NCI-H1694 treated with DMSO at 0.1 percent for 48 hours (cell line): ENCODE results near the gene FIS1.
"Not testable (repeated sequence)": the region's sequence is repeated elsewhere in the genome, so short reads cannot be mapped to it uniquely, and the experiment has no call there.

Source experiments
- DNase-seq: peaks from one replicate; lab custom pipeline; 2025; lab: John Stamatoyannopoulos, UW

Gene FIS1

DNA sequence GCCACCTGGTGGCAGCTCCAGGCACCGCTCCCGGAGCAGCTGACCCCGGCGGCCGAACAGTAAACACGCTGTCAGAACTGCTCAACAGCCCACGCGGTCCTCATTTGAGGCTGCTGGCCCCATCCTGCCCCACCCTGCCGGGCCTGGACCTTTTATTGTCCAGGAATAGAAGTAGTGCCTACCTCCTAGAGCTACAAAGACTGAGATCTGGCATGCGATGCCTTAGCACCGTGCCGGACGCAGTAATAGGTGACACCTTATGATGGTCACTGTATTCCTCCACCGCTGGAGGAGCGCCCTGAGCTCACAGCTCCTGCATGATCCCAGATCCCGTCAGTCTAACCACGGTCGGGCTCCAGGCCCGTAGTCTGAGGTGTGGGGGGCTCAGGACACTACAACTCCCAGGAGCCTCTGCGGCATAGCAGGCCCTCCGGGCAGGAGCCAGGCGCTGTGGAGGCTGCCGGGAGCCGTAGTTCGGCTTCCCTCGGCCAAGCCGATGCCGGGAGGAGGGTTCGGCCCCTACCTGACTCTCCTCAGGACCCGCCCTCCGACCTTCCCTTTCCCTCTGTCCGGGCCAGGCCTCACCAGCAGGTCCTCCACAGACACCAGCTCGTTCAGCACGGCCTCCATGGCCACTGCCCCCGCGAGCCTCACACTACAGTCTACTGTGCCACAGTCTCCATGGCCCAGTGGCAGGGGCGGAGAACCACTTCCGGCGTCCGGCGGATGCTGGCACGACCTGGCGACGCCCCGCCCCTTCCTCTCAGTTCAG lies at the start of gene FIS1:
TSS of gene FIS1 (minus strand) at position 707 of the 772 bp plus-strand sequence. CDS start at position 630, 77 bp downstream.
- DNase-seq = peak; percentile 90

DNA sequence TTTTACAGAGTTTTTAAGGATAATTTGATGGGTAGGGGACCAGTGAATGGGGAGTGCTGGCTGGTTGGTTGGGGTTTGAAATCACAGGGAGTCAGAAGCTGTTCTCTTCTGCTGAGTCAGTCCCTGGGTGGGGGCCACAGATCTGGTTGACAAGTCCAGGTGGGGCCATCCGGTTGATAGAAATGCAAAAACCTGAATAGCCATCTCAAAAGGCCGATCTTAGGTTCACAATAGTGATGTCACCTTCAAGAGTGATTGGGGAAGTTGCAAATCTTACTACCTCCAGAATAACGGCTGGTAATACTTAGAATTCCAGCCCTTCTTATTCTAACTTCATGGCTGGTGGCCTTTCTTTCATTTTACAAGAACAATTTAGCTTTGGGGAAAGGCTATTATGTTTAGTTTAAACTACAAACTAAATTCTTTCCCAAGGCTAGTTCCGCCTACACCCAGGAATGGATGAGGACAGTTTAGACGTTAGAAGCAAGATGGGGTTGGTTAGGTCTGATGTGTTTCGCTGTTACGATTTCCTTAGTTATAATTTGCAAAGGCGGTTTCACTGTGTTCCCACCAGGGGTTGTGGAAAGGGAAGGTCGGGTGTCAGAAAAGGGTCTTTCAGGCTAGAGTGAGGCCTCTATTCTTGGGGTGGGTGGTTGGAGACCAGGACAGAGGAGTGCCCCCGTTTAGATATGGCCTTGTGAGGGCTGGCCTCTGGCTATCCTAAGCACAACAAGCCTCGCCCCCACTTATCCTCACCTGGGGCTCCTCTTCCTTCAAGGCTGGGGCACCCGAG lies 49.4 kb upstream of the FIS1 start:
- DNase-seq = no peak

DNA sequence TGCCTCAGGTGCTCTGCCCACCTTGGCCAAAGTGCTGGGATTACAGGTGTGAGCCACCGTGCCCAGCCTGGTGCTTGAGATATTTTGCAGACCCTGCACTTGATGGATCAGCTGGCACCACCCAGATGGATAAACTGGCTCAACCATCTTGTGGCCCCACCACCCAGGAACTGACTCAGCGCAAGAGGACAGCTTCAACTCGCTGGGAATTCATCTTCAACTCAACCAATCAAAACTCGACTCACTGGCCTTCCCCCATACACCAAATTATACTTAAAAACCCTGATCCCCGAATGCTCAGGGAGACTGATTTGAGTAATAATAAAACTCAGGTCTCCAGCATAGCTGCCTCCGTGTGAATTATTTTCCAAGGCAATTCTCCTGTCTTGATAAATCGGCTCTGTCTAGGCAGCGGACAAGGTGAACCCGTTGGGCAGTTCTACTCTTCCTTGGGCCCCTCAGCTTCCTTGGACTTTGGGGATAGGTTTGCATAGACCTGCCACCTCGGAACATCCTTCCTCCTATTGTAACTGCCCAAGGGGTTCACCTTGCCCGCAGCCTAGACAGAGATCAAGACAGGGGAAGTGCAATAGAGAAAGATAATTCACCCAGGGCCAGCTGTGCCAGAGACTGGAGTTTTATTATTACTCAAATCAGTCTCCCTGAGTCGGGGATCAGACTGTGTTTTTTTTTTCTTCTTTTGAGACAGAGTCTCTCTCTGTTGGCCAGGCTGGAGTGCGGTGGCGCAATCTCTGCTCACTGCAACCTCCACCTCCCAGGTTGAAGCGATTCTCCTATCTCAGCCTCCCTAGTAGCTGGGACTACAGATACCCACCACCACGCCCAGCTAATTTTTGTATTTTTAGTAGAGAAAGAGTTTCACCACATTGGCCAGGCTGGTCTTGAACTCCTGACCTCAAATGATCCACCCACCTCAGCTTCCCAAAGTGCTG lies 48.5 kb upstream of the FIS1 start:
- not testable (repeated sequence) for DNase-seq

DNA sequence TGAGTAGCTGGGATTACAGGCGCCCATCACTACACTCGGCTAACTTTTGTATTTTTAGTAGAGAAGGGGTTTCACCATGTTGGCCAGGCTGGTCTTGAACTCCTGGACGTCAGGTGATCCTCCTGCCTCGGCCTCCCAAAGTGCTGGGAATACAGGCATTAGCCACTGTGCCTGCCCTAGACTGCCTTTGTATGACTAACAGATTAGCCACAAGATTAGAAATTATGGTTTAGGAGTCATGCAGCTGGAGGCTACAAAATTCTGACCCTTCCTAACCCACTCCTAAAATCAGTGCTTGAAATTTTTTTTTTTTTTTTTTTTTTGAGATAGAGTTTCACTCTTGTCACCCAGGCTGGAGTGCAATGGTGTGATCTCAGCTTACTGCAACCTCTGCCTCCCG lies 47.7 kb upstream of the FIS1 start:
- not testable (repeated sequence) for DNase-seq

DNA sequence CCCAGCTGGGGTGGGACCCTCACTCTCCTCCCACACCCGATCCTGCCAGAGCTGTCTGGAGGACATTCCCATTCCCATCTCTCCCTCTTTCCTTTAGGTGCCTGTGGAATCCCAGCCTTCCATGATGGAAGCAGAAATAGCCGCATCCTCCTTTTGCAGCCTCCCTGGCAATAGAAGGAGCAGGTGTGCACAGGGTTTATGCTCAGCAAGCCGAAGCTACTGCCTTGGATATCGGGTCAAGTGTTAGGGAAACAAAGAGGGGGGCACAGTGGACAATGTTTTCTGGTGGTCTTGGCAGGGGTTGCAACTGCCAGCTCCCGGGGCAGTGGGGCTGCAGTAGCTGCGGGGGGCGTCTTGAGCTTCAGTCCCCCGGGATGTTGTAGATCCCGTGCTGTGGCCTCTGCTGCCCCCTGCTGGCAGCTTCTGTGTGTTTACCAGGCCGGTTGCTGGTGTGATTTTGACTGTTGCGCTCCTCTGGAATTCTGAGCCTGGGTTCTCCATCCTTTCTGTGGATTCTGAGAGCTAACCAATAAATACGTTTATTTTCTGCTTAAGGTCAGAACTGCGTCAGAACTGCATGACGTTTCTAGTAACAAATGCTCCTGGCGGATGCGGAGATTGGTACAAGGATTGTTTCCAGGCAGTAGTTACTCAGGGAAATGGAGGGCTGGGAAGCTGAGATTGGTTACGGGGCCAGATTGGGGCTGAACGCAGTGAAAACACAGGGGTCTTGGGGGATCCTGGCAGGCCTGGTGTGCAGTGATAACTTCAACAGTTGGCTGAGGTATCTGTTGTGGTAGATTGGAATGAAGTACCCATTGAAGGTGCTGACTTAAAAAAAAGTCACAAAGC lies 45.5 kb upstream of the FIS1 start:
- peak; percentile 8 for DNase-seq

DNA sequence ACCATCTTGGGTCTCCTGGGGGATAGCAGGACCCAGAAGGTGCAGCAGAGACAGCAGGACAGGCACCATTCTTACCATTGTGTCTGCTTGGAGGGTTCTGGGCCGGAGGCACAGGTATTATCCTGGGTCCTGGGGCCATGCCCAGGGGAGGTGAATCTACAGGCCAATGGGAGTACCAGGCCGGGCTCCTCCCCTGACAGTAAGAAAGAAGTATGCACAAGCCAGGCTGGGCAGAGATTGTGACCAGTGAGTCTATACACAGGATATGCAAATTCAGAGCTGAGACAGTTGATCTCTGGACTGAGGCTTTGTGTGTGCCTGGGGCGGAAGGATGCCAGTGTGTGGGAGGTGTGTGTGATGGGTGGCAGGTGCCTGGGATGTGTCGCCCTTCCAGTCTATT lies 44.8 kb upstream of the FIS1 start:
- not testable (repeated sequence) for DNase-seq

DNA sequence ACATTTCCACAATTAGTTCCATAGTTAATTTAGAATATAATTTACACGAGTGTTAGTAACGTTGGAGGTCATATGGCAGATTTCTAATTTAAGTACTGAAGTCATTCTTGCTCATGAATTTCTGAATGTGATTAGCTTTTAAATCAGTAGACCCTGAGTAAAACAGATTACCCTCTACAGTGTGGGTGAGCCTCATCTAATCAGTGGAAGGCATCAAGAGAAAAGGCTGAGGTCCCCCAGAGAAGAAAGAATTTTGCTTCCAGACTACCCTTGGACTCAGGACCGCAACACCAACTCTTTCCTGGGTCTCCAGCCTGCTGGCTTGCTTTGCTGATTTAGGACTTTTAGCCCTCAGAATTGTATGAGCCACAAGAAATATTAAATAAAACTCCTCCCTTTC lies 43.6 kb upstream of the FIS1 start:
- DNase-seq = no peak

DNA sequence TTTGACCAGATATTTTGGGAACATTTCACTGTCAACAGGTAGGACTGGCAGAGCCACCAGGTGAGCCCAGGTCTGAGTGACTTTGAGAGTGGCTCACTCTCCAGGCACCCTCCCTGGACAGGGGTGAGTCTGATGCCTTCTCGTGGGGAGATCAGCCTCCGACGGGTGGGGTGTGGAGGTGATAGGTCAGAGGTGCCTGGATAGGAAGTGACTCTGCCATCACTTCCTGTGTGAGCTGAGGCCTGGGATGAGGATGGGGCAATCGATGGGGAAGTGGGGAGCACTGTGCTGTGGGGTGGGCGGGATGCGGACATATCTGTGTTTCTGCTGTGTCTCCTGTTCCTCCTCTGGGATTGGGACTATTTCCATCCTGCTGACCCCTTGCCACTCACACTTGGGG lies 42.2 kb upstream of the FIS1 start:
- DNase-seq = no peak

DNA sequence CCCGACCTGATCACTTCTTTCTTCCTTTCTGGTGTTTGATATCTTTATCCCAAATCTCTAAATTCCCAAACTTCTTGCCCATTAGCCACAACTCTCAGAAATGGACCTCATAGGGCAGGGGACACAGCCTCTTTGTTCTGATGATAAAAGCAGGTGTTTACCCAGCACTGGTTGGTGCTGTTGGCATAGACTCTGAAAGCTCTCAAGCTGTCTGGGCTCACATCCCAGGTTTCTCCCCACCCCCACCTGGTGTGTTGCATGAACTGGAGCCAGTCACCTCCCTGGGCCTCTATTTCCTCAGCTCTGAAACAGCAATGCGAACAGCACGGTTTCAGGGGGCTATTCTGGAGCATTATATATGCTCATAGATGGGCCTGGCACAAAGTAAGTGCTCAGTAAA lies 41.0 kb upstream of the FIS1 start:
- DNase-seq = not testable (repeated sequence)

DNA sequence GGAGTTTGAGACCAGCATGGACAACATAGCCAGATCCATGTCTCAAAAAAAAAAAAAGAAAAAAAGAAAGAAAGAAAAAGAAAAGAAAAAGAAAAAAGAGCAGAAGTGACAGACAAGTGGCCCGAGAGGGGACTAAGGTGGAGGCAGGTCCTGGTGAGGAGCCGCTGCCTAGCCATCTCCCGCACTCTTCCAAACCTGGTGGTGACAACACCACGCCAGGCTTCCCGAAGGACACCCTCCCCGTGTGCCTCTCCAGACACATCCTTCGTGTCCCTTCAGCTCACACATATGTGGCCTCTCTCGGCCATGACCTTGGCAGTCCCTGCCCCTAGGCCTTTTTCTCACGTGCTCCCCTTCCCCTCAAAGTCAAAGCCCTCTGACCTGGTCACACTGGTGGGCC lies 40.3 kb upstream of the FIS1 start:
- DNase-seq = no peak

DNA sequence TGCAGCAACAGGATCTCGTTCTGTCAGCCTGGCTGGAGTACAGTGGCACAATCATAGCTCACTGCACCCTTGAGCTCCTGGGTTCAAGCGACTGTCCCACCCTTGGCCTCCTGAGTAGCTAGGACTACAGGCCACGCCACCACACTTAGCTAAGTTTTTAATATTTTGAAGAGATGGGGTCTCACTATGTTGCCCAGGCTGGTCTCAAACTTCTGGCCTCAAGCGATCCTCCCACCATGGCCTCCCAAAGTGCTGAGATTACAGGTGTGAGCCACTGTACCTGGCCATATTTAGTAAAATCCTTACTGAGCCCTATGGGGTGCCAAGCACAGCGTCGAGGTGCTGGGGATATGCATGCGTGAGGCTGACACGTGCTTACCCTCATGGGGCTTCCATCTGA lies 36.0 kb upstream of the FIS1 start:
- DNase-seq = not testable (repeated sequence)

DNA sequence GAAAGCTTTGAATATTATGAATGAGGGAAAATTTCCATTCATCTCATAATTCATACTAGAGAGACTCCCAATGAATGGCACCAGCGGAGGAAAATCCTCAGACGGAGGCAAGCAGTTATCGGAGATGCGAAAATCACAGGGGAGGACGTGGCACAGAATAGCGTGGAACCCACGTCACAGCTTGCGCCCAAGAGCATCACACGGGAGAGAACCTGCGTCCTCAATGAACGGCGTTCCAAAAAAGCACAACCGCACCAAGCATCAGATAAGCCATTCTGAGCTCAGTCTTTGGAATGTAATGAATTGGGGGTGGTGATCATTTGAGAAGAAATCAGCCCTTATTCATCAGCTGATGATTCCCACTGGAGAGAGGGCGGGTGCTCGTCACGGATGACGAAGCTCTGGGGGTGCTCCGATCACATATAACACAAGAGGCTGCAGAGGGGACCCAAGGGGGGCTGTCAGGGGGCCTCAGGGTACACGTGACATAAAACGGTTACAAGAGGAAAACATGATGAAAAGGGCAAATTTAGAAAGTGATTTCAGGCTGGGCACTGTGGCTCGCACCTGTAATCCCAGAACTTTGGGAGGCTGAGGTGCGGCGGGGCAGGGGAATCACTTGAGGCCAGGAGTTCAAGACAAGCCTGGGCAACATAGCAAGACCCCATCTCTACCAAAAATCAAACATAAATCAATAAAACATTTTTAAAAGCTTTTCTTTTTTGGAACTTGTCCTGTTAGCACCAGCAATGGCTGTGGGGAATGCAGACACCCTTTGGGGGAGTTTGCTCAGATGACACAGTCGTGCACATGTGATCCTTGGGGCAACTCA lies 33.8 kb upstream of the FIS1 start:
- DNase-seq = no peak

DNA sequence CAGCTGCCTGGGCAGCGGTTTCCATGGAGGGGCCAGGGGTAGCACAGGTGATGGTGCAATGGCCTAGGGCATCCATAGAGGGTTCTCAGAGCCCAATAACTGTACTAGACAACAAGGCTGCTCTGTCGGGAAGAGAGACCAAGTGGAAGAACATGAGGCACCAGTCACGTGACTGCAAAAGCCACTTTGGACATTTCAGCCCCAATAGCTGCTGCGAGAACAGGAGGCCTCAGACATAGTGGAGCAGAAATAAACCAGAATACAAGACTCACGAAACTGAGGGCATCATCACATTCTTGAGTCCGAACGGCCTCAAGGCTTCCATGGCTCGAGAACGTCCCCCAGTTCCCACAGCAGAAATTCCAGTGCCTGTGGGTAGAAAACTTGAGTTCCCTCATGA lies 32.3 kb upstream of the FIS1 start:
- DNase-seq = no peak

DNA sequence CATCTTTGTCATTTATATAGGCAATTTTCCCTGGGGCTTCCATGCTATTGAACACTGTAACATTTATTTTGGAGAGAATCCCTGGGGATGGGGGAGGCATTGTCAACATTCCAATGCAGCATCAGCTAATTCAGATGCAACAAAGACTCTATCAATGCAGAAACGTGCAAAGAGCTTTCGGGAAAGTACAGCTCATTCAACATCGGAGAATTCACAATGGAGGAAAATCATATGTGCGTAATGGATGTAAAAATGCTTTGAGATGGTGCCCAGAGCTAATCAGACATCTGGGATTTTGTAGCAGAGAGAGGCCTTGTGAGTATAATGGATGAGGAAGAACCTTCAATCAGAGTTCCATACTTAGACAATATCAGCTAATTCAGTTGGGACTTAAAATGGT lies 28.3 kb upstream of the FIS1 start:
- DNase-seq = no peak

DNA sequence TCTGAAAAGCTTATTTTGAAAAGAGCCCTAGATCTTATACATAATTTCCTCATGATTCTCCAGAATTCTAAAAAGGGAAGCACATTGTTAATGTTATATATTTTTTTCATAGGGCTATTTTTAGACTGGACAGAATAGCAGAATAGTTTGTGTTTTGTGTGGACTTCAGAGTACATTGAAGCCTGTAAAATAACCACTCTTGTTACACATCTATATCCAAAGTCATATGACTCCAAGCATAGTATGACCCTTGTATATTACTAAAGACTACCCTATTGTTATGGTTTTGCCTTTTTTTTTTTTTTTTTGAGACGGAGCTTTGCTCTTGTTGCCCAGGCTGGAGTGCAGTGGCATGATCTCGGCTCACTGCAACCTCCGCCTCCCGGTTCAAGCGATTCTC lies 26.1 kb upstream of the FIS1 start:
- no peak for DNase-seq

DNA sequence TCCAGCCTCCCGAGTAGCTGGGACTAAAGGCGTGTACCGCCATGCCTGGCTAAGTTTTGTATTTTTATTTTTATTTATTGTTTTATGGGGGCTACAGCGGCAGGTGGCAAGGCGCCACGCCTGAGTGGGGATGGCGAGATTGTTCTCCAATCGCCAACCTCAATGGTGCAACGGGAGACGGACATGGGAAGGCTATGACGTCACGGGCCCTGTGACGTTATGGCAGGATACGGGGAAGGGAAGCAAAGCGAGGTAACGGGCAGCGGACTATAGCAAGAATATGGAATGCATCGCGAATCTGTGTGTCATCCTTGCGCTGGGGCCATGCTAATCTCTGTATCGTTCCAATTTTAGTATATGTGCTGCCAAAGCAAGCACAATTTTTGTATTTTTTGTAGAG lies 24.8 kb upstream of the FIS1 start:
- DNase-seq = no peak

DNA sequence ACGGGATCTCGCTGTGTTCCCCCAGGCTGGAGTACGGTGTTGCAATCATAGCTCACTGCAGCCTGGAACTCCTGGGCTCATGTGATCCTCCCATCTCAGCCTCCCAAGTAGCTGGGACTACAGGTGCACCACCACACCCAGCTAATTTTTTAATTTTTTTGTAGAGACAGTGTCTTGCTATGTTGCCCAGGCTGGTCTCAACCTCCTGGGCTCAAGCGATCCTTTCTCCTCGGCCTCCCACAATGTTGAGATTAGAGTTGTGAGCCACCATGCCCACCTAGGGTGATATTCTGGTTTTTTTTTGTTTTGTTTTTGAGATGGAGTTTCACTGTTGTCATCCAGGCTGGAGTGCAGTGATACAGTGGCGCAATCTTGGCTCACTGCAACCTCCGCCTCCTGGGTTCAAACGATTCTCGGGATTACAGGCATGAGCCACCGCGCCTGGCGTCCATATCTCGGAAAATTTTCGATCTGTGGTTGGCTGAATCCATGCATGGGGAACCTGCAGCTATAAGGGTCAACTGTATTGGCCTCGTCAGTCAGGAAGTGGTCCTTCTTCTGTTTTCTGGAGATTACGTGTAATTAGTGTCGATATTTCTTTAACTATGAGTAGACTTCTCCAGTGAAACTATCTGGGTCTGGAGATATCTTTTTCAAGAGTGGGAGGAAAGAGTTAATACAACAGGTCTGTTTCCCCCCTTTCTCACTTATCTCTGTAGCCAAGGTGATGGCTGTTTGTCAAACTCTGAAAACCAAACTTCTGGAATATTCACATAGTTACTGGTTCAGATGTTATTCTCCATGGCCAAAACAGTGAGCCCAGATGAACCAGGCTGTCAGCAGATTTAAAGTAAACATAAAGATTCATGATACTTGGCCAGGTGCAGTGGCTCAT lies 21.0 kb upstream of the FIS1 start:
- DNase-seq = no peak

DNA sequence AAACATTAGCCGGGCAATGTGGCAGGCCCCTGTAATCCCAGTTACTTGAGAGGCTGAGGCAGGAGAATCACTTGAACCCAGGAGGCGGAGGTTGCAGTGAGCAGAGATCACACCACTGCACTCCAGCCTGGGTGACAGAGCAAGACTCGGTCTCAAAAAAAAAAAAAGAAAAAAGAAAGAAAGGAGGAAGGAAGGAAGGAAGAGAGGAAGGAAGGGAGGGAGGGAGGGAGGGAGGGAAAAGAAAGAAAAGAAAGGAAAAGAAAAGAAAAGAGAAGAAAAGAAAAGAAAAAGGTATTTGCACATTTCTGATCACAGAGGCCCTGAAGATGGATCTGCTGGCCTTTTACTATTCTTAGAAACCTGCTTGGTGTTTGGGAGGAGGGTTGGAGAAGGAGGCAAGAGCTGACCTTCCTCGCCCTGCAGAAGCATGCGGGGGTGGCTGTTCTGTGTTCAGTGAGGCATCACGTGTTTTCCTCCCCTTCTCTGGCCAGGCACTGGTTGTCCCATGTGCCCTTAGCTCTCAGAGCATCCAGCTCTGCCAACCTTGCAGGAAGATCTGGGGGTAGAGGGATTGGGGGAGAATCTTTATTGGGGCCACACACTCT lies 19.3 kb upstream of the FIS1 start:
- DNase-seq = not testable (repeated sequence)

DNA sequence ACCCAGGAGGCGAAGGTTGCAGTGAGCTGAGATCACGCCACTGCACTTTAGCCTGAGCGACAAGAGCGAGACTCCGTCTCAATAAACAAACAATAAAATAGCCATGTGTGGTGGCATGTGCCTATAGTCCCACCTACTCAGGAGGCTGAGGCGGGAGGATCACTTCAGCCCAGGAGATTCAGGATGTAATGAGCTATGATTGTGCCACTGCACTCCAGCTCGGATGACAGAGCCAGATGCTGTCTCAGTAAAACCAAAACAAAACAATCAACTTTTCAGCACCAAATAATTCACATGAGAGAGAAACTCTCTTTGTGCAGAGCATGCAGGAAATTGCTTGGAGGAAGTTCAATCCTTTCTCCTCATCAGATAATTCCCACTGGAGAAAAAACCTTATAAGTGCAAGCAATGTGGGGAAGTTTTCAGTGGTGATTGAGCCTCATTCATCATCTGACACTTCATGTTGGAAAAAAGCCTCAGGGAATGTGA lies 13.4 kb upstream of the FIS1 start:
- DNase-seq = no peak
